PC-3 (cell line): ENCODE measurements around the gene OMG.
A peak's percentile ranks its signal among the peaks of the same experiment; 100 is the strongest.

ENCODE experiments used
- CTCF ChIP-seq: fragments of 300-600 bp; sonication (generic); conservative IDR thresholded peaks from 2 replicates; pipeline ENCODE4 v1.5.1; 2017; ENCODE audit warnings: antibody characterized with exemption, low read depth, mild to moderate bottlenecking, low read length
- EZH2 ChIP-seq: fragments of 300-600 bp; sonication (generic); IDR thresholded peaks from one replicate; pipeline ENCODE4 v1.6.1; 2017; ENCODE audit warnings: antibody characterized with exemption, mild to moderate bottlenecking, low read length; ENCODE audit not compliant: unreplicated experiment
- EZH2phosphoT487 ChIP-seq: fragments of 300-600 bp; sonication (generic); IDR thresholded peaks from 2 replicates; pipeline ENCODE4 v1.6.1; 2018; ENCODE audit warnings: mild to moderate bottlenecking, antibody characterized with exemption, low read length, borderline replicate concordance

DNA sequence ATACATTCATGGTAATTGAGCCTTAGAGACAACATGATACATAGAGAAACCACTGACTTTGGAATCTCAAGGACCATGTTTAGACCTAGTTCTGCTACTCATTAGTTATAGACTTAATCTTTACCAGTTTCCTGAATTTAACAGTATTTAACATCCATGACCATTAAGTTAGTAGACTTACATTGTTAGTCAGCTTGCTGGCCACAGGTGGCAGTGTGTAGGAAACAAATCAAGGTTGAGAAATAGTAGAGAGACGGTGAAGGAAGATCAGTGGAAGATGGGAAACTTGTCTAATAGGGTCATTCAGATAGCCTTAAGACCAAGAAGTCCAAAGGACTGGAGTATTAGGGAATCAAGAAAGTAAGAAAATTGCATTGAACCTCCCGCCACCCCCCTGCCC, 31.0 kb downstream of the OMG start:
- TF ChIP-seq EZH2phosphoT487 (no peak), EZH2 (no peak), CTCF (peak; percentile 41; the same call in 1 of the 2 replicates)
